GF-D8 (cell line): Measurements from ENCODE around the gene MLEC.
"Not testable (repeated sequence)": the region's sequence is repeated elsewhere in the genome, so short reads cannot be mapped to it uniquely, and the experiment has no call there.

ENCODE experiments used
- DNase-seq: peaks from one replicate; lab custom pipeline; 2025; lab: John Stamatoyannopoulos, UW

The MLEC gene

GRCh38 chr12:120720987-120721801 is 34.2 kb downstream of the MLEC start:
- DNase-seq = no peak

DNA sequence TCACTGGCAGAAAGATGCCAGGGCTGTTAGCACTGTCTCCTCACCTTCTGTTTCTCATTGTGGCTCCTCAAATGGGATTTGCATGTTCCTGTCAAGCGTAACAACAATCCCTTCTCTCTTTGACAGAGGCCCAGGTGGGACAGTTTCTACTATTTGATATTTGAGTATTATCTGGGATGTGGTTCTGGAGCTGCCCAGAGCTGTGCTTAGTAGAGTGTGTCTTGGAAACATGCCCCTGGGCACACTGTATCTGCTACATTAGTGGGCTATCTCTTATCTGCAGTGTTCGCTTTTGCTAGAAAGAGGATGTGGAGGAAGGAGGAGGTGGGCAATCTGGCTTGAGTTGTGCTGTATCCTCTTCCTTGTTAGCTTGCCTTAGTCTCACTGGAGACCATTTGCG is 34.9 kb downstream of the MLEC start:
- DNase-seq = no peak

- no peak for DNase-seq
Observed at GRCh38 chr12:120722784-120723183, 35.8 kb downstream of the MLEC start.

DNA sequence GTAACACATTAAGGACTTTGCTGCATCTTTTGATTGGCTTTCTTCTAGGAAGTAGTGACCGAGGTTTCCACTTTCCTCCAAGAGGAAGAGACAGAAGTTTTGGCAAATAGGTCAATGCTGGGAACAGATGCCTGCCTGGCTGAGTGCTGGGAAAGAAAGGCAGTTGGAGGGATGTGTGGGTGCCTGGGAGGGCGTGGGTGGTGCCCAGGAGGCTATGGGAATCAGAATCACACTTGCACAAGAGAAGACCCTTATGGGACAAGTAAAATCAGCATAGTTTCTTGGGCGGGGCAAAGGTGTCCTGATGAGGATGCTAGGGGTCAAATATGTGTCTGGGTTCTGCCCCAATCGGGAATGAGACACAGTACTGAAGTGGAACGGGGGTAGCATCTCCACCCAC is 37.8 kb downstream of the MLEC start:
- no peak for DNase-seq

GRCh38 chr12:120725151-120725658 is 38.3 kb downstream of the MLEC start:
- DNase-seq = no peak

GRCh38 chr12:120725659-120726509 is 38.9 kb downstream of the MLEC start, which contains the start of gene ACADS:
TSS of gene ACADS (plus strand) at chr12:120725826. CDS start at chr12:120725886, 60 bp downstream.
- peak; percentile 67 for DNase-seq

GRCh38 chr12:120726510-120726793 is 39.5 kb downstream of the MLEC start:
- DNase-seq = no peak

- DNase-seq = no peak
Observed at GRCh38 chr12:120726961-120727360, 40.0 kb downstream of the MLEC start.

DNA sequence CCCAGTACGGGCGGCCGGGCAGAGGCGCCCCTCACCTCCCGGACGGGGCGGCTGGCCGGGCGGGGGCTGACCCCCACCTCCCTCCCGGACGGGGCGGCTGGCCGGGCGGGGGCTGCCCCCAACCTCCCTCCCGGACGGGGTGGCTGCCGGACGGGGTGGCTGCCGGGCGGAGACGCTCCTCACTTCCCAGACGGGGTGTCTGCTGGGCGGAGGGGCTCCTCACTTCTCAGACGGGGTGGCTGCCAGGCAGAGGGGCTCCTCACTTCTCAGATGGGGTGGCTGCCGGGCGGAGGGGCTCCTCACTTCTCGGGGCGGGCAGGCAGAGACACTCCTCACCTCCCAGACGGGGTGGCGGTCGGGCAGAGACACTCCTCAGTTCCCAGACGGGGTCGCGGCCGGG is 45.2 kb downstream of the MLEC start:
- DNase-seq = not testable (repeated sequence)

DNA sequence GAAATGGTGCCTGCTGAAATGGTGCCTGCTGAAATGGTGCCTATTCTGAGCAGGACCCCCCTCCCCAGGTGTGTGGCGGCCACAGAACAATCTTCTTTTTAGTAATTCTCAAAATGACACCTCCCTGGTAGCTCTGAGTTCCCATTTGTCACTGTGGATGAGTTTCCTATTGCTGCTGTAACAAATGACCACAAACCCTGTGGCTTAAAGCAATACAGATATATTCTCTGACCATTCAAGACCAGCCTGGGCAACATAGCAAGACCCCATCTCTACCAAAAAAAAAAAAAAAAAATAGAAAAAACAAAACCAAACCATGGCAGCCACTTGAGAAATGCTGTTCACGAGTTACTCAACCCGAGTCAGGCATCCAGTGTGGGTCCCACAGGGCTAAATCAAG is 46.6 kb downstream of the MLEC start:
- no peak for DNase-seq

DNA sequence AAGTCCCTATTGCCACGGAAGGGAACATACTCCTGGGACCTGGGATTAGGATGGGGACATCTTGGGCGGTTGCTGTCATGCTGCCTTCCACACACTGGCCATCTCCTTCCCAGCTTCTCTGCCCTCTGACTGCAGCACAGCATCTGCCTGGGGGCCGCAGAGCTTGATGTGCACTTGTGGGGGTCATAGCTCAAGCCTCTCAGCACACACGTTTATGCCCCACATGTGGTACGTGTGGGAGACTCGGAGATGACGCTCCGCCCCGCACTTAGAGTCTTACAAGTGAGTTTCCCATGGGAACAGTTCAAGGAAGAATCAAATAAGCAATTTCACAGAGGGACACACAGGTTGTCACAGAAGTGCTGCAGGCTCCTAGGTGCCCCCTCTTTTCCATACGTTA is 47.3 kb downstream of the MLEC start:
- DNase-seq = no peak

DNA sequence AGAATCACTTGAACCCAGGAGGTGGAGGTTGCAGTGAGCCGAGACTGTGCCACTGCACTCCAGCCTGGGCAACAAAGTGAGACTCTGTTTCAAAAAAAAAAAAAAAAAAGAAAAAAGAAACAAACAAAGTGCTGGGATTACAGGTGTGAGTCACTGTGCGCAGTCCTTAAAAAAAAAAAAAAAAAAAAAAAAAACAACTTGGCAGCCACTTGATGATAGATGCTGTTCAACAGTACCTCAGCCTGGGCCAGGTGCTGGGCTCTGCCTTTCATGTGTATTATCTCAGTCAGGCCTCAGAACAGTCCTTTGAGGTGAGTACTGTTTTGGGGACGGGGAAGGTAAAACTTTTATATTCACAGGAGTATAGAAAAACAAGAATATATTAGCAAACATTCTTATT is 48.2 kb downstream of the MLEC start:
- no peak for DNase-seq

DNA sequence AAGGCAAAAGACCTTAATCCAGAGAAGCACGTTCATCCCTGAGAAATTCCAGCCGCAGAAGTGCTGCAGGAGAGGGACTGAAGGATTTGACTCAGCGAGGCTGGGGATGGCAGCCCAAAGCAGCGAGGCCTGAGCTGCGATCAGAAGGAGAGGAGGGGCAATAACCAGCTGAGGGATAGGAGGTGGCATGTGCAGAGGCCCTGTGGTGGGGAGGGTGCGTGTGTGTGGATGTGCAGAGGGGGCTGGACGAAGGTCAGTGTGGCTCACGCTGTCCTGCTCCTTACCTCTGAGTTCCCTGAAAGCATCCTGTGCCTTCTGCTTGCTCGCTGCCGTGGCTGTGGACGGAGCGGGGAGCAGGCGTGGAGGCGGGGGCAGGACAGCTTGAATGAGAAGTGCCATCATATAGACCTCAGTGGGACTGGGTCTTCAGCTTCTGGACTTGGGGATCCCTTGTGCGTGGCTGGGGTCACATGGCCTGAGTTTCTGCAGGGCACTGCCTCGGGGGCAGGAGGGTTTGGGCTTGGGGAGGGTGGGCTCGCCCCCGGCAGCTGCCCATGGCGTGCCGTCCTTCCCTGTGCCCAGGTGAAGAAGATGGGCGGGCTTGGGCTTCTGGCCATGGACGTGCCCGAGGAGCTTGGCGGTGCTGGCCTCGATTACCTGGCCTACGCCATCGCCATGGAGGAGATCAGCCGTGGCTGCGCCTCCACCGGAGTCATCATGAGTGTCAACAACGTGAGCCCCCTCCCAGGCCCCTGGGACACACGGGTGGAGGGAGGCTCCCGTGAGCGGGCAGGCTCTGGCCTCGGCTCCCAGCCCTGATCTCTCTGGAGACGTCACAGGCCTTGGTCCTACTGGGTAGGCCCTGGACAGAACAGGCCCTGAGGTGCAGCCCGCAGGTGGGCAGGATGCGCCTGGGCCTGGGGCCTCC is 49.7 kb downstream of the MLEC start:
- DNase-seq = no peak

GRCh38 chr12:120737557-120738251 is 50.8 kb downstream of the MLEC start:
- no peak for DNase-seq

GRCh38 chr12:120738252-120739030 is 51.5 kb downstream of the MLEC start:
- DNase-seq = no peak

DNA sequence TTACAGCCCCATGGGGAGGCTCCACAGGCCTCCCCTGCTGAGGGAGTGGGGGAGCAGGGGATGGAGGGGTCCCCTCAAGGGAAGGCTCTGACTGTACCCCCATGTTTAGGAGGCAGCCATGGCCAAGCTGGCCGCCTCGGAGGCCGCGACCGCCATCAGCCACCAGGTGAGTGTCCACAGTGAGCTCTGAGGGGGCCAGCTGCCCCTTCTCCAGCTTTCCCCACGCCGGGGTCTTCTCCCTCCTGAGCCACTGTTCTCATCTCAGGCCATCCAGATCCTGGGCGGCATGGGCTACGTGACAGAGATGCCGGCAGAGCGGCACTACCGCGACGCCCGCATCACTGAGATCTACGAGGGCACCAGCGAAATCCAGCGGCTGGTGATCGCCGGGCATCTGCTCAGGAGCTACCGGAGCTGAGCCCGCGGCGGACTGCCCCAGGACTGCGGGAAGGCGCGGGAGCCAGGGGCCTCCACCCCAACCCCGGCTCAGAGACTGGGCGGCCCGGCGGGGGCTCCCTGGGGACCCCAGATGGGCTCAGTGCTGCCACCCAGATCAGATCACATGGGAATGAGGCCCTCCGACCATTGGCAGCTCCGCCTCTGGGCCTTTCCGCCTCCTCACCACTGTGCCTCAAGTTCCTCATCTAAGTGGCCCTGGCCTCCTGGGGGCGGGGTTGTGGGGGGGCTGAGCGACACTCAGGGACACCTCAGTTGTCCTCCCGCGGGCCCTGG is 52.2 kb downstream of the MLEC start:
- DNase-seq = no peak

DNA sequence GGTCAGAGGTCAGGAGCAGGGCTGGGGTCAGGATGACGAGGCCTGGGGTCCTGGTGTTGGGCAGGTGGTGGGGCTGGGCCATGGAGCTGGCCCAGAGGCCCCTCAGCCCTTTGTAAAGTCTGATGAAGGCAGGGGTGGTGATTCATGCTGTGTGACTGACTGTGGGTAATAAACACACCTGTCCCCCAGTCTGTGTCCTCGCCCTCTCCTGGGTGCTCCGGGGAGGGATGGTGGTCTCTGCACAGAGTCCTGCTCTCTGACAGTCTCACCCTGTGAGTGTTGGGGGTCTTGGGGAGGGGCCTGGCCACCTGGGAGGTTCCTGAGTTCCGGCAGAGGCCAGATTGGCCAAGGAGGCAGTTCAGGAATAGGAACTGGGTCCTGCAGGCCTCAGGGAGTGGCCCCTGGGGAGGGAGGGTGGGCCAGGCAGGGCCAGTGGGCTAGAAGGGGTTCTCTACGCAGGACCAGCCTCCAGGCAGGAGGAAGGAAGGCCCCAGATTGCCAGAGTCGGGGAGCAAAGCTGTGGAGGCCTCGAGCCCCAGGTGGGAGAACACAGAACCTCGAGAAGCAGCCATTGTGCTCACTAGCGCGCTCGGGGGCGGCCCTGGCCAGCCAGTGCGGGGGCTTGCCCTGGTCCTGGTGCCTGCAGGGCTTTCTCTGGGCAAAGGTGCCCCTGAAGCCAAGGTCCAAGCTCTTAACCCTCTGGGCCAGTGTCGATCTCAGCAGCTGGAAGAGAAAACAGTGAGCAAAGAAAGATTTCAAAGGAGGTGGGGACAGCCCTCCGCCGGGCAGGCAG is 53.1 kb downstream of the MLEC start:
- no peak for DNase-seq

- DNase-seq = no peak
Observed at GRCh38 chr12:120740871-120741270, 53.9 kb downstream of the MLEC start.
